ENCODE results near the gene NDE1. TPM values are rescaled to one million over a fixed set of nuclear protein-coding genes. Genes with fewer than 3 reads are reported as not detected.

The NDE1 gene
- total and polyA plus RNA-seq, 9 of the 15 experiments (the other 6 are each of a cell fraction or from before 2014, with no cell fraction given) = 3.1 to 59.9 (median 30.0) TPM

DNA sequence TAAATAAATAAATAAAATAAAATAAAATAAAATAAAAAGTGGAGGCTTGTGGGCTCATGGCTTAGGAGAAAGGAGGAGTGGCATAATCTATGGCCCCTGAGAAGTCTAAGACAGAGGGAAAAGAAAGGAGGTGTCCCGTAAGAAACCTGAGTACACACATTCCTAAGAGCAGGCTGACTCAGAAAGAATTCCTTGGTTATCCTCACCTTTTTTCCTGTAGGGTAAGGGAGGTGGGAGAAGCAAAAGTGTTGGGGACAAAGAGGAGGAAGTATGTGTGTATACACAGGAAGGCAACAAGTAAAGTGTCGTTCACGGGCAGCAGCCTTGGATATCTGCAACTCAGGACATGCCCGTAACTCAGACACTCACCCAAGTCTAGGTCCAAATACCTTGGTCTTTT, 36.4 kb upstream of the NDE1 start:
- H3K79me2 ChIP-seq (ENCODE audit: control insufficient read depth, insufficient read depth, low read length) = no peaks in the 10 kb centered on the region
- intact Hi-C loops (cut with micrococcal nuclease) (no loop called here), in situ Hi-C loops (cut with MboI) (no loop called here)
- H3K4me2 ChIP-seq (ENCODE audit: insufficient read depth, low read length) = no peak overlapping the region
- POLR2A ChIA-PET = interaction anchor here (0.6 kb wide), 1 partner anchor 20 kb away, joined by 3 read pairs; no protein-coding TSS in a partner anchor
- no peaks in the 10 kb centered on the region for H3K9me3 ChIP-seq (replicated peaks; ENCODE audit: control insufficient read depth, insufficient read depth, low read depth, low read length)
- CTCF ChIA-PET (ENCODE audit: low intra/inter-chr PET ratio) = no interaction called here
- H3K4me3 ChIP-seq = no peak overlapping the region
- H3K9me1 ChIP-seq (ENCODE audit: control insufficient read depth, insufficient read depth, low read length) = peaks cover 4% of the 10 kb centered on the region
- H3K27ac ChIP-seq (ENCODE audit: extremely low read depth, low read depth, low read length) = no peak overlapping the region
- H3K9ac ChIP-seq (ENCODE audit: insufficient read depth in 1 of 2, low read depth in 2 of 2, low read length in 2 of 2) = no peak overlapping the region
- DNase-seq (ENCODE audit: extremely low read depth in 1 of 4, low spot score in 3 of 4) (no peak), FAIRE-seq (no peak), ATAC-seq (no peak)
- whole genome bisulfite sequencing (ENCODE audit: insufficient coverage, low coverage, missing lambda C conversion rate) = 96% methylated on average over 4 of the region's 4 CpGs
- H4K20me1 ChIP-seq (replicated peaks; ENCODE audit: control insufficient read depth, insufficient read depth, low read length) = no peaks in the 10 kb centered on the region
- H3K4me1 ChIP-seq (replicated peaks in 1 of 2; ENCODE audit: control insufficient read depth in 2 of 2, insufficient read depth in 2 of 2, low read length in 2 of 2) = no peaks in the 10 kb centered on the region
- H3K36me3 ChIP-seq (ENCODE audit: control insufficient read depth, insufficient read depth, low read length) = peaks cover 69% of the 10 kb centered on the region
- no peaks in the 10 kb centered on the region for H3K27me3 ChIP-seq (ENCODE audit: control insufficient read depth in 2 of 2, insufficient read depth in 2 of 2, low read length in 2 of 2)
- no TSS peak for BruUV-seq (replicated peaks)
- H2AFZ ChIP-seq (ENCODE audit: low read depth, low read length) = no peak overlapping the region
- TF ChIP-seq NFIX (CRISPR knock-in tag; IDR thresholded peaks at IDR 0.05; ENCODE audit: low read depth) (no peak), MIER1 (IDR thresholded peaks at IDR 0.05; ENCODE audit: low read depth) (no peak), CBX2 (IDR thresholded peaks at IDR 0.05; ENCODE audit: insufficient read depth, low read length, poor library complexity, severe bottlenecking) (no peak), ZNF717 (CRISPR knock-in tag; IDR thresholded peaks at IDR 0.05) (no peak), ZFX (CRISPR knock-in tag; IDR thresholded peaks at IDR 0.05) (no peak), PCBP1 (IDR thresholded peaks at IDR 0.05; ENCODE audit: low read depth, low read length, poor library complexity, severe bottlenecking) (no peak)
- TF ChIP-seq, protein P1, sequence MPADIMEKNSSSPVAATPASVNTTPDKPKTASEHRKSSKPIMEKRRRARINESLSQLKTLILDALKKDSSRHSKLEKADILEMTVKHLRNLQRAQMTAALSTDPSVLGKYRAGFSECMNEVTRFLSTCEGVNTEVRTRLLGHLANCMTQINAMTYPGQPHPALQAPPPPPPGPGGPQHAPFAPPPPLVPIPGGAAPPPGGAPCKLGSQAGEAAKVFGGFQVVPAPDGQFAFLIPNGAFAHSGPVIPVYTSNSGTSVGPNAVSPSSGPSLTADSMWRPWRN (IDR thresholded peaks at IDR 0.05; ENCODE audit: low read depth) = no peak
- TF ChIP-seq, protein P2, sequence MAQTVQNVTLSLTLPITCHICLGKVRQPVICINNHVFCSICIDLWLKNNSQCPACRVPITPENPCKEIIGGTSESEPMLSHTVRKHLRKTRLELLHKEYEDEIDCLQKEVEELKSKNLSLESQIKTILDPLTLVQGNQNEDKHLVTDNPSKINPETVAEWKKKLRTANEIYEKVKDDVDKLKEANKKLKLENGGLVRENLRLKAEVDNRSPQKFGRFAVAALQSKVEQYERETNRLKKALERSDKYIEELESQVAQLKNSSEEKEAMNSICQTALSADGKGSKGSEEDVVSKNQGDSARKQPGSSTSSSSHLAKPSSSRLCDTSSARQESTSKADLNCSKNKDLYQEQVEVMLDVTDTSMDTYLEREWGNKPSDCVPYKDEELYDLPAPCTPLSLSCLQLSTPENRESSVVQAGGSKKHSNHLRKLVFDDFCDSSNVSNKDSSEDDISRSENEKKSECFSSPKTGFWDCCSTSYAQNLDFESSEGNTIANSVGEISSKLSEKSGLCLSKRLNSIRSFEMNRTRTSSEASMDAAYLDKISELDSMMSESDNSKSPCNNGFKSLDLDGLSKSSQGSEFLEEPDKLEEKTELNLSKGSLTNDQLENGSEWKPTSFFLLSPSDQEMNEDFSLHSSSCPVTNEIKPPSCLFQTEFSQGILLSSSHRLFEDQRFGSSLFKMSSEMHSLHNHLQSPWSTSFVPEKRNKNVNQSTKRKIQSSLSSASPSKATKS (CRISPR knock-in tag; IDR thresholded peaks at IDR 0.05) = no peak
- TF ChIP-seq, protein P3, sequence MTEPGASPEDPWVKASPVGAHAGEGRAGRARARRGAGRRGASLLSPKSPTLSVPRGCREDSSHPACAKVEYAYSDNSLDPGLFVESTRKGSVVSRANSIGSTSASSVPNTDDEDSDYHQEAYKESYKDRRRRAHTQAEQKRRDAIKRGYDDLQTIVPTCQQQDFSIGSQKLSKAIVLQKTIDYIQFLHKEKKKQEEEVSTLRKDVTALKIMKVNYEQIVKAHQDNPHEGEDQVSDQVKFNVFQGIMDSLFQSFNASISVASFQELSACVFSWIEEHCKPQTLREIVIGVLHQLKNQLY (CRISPR knock-in tag; conservative IDR thresholded peaks at IDR 0.05) = no peak
- TF ChIP-seq, protein P4, sequence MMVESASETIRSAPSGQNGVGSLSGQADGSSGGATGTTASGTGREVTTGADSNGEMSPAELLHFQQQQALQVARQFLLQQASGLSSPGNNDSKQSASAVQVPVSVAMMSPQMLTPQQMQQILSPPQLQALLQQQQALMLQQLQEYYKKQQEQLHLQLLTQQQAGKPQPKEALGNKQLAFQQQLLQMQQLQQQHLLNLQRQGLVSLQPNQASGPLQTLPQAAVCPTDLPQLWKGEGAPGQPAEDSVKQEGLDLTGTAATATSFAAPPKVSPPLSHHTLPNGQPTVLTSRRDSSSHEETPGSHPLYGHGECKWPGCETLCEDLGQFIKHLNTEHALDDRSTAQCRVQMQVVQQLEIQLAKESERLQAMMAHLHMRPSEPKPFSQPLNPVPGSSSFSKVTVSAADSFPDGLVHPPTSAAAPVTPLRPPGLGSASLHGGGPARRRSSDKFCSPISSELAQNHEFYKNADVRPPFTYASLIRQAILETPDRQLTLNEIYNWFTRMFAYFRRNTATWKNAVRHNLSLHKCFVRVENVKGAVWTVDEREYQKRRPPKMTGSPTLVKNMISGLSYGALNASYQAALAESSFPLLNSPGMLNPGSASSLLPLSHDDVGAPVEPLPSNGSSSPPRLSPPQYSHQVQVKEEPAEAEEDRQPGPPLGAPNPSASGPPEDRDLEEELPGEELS (CRISPR knock-in tag; IDR thresholded peaks at IDR 0.05; ENCODE audit: borderline replicate concordance) = no peak
